ENCODE measurements around the gene CRIM1. TPM values are rescaled to one million over a fixed set of nuclear protein-coding genes. Genes with fewer than 3 reads are reported as not detected.

Gene CRIM1
- total and polyA plus RNA-seq, 3 experiments from 2014 or later, result 2.5 to 11.1 (median 10.7) TPM

DNA sequence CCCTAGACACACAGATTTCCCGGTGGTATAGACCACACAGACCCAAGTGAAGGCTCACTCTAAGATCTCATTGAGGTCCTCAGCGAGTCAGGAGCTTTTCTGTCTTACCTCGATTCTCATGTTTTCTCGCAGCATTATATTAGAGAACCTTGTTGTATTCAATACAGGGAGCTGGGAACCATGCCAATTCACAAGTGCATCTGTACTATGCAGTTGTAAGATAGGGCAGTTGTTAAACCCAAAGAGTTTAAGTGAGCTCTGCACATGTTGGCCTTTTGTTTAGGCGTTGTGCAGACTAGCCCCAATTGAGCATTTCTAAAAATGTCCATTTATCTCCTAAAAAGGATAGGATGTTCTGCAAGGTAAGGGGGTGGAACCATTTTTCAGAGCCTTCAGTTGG, 182.8 kb downstream of the CRIM1 start:
- CTCF ChIA-PET, result no interaction called here
- Mint-ChIP-seq H3K27me3 (peaks cover 0 to 1% of the 10 kb centered on the region in 2 donors), H3K36me3 (peaks cover 4 to 9% (median 6%) of the 10 kb centered on the region in 3 donors), H3K4me1 (no peaks in the 10 kb centered on the region), H3K27ac (peak overlapping the region in 1 of 8 donors; percentile 69), H3K9me3 (no peaks in the 10 kb centered on the region), H3K4me3 (no peak overlapping the region)
- no peak overlapping the region for H3K27ac ChIP-seq (ENCODE audit: low read depth, low read length)
- POLR2A ChIA-PET, result no interaction called here
- no peak overlapping the region for H3K4me3 ChIP-seq (ENCODE audit: low read length)
- DNase-seq, result no peak
- no peaks in the 10 kb centered on the region for H3K36me3 ChIP-seq (ENCODE audit: insufficient read depth, low read length)
- H3K4me1 ChIP-seq (ENCODE audit: insufficient read depth, low read length), result no peaks in the 10 kb centered on the region
- no peaks in the 10 kb centered on the region for H3K27me3 ChIP-seq (ENCODE audit: insufficient read depth, low read length, poor library complexity, severe bottlenecking)
- no peaks in the 10 kb centered on the region for H3K9me3 ChIP-seq (ENCODE audit: low read length)

DNA sequence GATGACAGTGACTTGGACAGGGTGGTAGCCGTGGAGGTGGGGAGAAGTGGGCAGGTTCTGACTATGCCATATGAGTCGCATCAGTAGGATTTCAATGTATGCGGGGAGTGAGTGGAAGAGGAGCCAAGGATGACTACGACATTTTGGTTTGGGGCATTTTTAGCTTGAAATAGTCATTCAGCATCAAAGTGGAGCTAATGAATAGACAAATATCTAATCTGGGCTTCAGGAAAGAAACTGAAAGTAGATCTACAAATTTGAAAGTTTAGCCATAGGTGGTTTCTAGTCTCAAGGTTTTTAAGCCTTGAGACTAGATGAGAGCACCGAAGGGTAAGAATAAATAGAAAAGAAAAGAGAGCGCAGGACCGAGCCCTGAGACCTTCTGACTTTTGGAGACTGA, 184.1 kb downstream of the CRIM1 start:
- H3K27me3 Mint-ChIP-seq, result peaks cover 0 to 1% of the 10 kb centered on the region in 2 donors
- no peaks in the 10 kb centered on the region for H3K4me1 Mint-ChIP-seq
- no peak overlapping the region for H3K4me3 Mint-ChIP-seq
- no peaks in the 10 kb centered on the region for H3K9me3 Mint-ChIP-seq
- ChIA-PET CTCF (no interaction called here), POLR2A (no interaction called here)
- no peaks in the 10 kb centered on the region for H3K36me3 ChIP-seq (ENCODE audit: insufficient read depth, low read length)
- DNase-seq, result no peak
- H3K27me3 ChIP-seq (ENCODE audit: insufficient read depth, low read length, poor library complexity, severe bottlenecking), result no peaks in the 10 kb centered on the region
- H3K27ac Mint-ChIP-seq, result no peak overlapping the region
- H3K36me3 Mint-ChIP-seq, result peaks cover 4 to 15% (median 7%) of the 10 kb centered on the region in 3 donors
- H3K9me3 ChIP-seq (ENCODE audit: low read length), result no peaks in the 10 kb centered on the region
- no peak overlapping the region for H3K27ac ChIP-seq (ENCODE audit: low read depth, low read length)
- H3K4me1 ChIP-seq (ENCODE audit: insufficient read depth, low read length), result no peaks in the 10 kb centered on the region
- H3K4me3 ChIP-seq (ENCODE audit: low read length), result no peak overlapping the region

DNA sequence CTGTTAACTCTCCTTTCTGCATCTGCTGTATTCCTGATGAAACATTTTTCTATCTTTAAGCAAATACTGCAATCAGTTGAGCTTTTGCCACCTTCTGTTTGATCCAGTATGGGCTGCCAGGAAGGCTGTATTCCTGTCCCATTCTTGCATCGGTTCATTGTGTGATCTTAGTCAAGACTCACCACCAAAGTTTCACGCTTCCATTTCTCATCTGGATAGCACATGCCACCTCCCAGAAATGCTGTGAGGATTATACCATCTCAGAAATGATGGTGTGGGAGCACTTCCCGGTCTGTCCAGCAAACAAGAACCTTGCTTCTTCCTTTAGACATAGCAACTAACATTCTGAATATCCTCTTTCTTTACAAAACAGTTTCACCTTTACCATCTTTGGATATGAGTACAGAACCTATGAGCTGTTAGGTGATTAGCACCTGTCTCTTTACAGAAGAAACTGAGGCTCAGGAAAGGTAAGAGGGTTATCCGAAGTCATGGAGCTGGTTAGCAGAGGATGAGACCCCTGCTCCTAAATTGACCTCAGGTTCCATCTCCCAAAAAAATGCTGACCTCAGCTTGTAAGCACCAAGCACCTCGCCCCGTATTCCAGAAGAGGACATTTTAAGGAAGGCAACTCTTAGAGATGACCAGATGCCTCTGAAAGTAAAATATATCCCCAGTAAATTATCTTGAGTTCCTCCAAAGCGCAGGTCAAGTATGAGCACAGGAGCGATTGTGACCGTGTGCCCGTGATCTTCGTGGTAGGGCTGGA, 185.6 kb downstream of the CRIM1 start:
- no peak overlapping the region for H3K27ac ChIP-seq (ENCODE audit: low read depth, low read length)
- H3K9me3 Mint-ChIP-seq, result no peaks in the 10 kb centered on the region
- peaks cover 4 to 22% (median 11%) of the 10 kb centered on the region in 3 donors for H3K36me3 Mint-ChIP-seq
- H3K27ac Mint-ChIP-seq, result peak overlapping the region in 1 of 8 donors; percentile 3
- H3K27me3 ChIP-seq (ENCODE audit: insufficient read depth, low read length, poor library complexity, severe bottlenecking), result no peaks in the 10 kb centered on the region
- ChIA-PET POLR2A (no interaction called here), CTCF (no interaction called here)
- H3K4me3 ChIP-seq (ENCODE audit: low read length), result no peak overlapping the region
- no peaks in the 10 kb centered on the region for H3K9me3 ChIP-seq (ENCODE audit: low read length)
- DNase-seq, result no peak
- H3K4me1 ChIP-seq (ENCODE audit: insufficient read depth, low read length), result no peaks in the 10 kb centered on the region
- H3K27me3 Mint-ChIP-seq, result peaks cover 0 to 1% of the 10 kb centered on the region in 2 donors
- no peaks in the 10 kb centered on the region for H3K4me1 Mint-ChIP-seq
- H3K36me3 ChIP-seq (ENCODE audit: insufficient read depth, low read length), result no peaks in the 10 kb centered on the region
- no peak overlapping the region for H3K4me3 Mint-ChIP-seq

DNA sequence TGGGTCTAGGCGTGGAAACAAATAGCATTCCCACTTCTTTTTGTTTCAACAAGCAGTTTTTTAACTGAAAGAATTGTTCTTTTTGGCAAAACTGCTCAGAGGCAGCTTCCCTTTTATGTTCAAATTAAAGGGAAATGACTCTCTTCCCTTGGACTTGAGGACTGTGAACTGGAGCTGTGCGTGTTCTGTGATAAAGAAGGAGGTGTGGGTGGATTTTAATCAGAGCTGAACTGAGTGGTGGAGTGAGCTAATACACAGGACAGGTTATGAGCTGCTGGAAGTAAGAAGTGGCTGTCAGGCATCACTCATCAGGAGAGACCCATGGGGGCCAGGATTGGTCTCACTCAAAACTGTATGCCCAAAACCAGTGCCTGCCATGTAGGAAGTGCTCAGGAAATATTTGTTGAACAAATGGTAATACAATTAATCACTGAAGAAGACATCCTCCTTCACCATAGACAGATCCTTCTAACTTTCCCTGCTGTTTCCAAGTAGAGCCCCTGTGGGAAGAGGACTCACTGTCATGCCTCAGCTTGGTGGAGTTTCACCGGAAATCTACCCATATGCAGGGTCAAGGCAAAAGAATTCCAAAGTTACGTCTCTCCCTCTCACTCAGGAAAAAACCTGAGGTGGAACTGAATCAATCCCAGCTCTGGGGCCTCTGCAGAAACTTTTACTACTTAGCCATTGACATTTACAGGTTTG, 186.5 kb downstream of the CRIM1 start:
- H3K4me3 ChIP-seq (ENCODE audit: low read length), result no peak overlapping the region
- POLR2A ChIA-PET, result no interaction called here
- CTCF ChIA-PET, result no interaction called here
- no peaks in the 10 kb centered on the region for H3K9me3 ChIP-seq (ENCODE audit: low read length)
- no peaks in the 10 kb centered on the region for H3K36me3 ChIP-seq (ENCODE audit: insufficient read depth, low read length)
- H3K4me1 Mint-ChIP-seq, result no peaks in the 10 kb centered on the region
- no peaks in the 10 kb centered on the region for H3K27me3 ChIP-seq (ENCODE audit: insufficient read depth, low read length, poor library complexity, severe bottlenecking)
- H3K27ac ChIP-seq (ENCODE audit: low read depth, low read length), result no peak overlapping the region
- no peaks in the 10 kb centered on the region for H3K9me3 Mint-ChIP-seq
- H3K27ac Mint-ChIP-seq, result peak overlapping the region in 2 of 8 donors; percentile 46 to 55
- no peak for DNase-seq
- no peaks in the 10 kb centered on the region for H3K4me1 ChIP-seq (ENCODE audit: insufficient read depth, low read length)
- peaks cover 4 to 25% (median 11%) of the 10 kb centered on the region in 3 donors for H3K36me3 Mint-ChIP-seq
- H3K4me3 Mint-ChIP-seq, result no peak overlapping the region
- no peaks in the 10 kb centered on the region for H3K27me3 Mint-ChIP-seq

DNA sequence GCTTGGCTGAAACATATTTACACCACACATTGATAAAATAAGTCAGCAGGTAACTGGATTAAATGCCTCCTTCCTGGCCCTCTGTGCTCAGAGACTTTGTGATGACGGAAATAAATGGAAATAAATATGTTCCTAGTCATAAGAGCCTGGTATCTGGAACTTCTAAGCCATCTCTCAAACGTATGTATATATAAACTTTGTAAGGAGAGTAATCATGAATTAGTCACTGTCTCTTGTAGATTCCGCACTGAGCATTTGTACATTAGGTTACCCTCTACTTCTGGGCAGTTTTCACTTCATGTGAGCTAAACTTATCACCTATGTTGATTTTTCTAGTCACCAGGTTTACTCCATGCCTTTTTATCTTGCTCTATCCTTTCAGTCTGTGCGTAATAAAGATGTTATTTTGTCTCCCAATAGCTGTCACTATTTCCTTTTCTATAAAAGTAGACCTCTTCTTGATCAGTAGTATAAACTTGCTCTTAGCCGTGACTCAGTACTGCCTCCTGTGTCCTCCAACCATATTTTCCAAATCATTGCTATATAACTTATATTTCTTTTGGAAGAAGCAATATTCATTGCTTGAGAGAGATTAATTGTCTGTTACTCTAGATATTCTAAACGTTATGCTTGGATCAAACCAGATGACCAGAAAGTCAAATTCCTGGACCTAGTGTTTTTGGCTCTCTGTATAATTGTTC, 189.2 kb downstream of the CRIM1 start:
- H3K9me3 Mint-ChIP-seq, result no peaks in the 10 kb centered on the region
- Histone ChIP-seq H3K36me3 (ENCODE audit: insufficient read depth, low read length) (peaks cover 3% of the 10 kb centered on the region), H3K27ac (ENCODE audit: low read depth, low read length) (no peak overlapping the region), H3K27me3 (ENCODE audit: insufficient read depth, low read length, poor library complexity, severe bottlenecking) (no peaks in the 10 kb centered on the region), H3K9me3 (ENCODE audit: low read length) (no peaks in the 10 kb centered on the region), H3K4me3 (ENCODE audit: low read length) (no peak overlapping the region), H3K4me1 (ENCODE audit: insufficient read depth, low read length) (peaks cover under 1% of the 10 kb centered on the region)
- H3K27ac Mint-ChIP-seq, result peak overlapping the region in 2 of 8 donors; percentile 19 to 47
- ChIA-PET POLR2A (no interaction called here), CTCF (no interaction called here)
- no peak for DNase-seq
- no peak overlapping the region for H3K4me3 Mint-ChIP-seq
- peaks cover 0 to 12% (median under 1%) of the 10 kb centered on the region in 3 donors for H3K4me1 Mint-ChIP-seq
- H3K27me3 Mint-ChIP-seq, result no peaks in the 10 kb centered on the region
- peaks cover 4 to 45% (median 18%) of the 10 kb centered on the region in 3 donors for H3K36me3 Mint-ChIP-seq

DNA sequence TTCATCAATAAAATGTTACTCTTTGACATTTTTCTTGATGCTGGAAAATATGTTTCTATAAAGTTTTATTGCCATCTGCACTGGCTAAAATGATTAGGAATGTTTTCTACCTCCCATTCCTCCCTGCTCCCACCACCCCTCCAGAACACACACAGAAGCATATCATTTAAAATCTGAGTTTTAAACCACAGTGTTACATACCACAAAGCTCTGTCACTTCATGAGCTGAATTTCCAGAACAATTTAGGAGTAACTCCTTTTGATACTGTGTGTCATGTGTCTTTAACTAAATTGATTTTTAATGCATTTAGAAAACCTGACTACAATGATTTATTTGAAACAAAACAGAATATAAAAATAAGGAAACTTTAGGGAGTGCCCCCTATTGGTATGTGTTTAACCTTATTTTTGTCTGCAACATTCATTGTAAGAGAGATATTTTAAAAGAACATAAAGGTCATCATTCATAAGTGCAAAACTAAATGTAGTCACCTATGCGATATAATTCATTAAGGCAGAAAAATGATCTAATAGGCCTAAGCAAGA, 190.4 kb downstream of the CRIM1 start:
- Mint-ChIP-seq H3K4me1 (peaks cover 0 to 15% (median 3%) of the 10 kb centered on the region in 3 donors), H3K27ac (no peak overlapping the region), H3K4me3 (no peak overlapping the region), H3K27me3 (no peaks in the 10 kb centered on the region), H3K9me3 (no peaks in the 10 kb centered on the region), H3K36me3 (peaks cover 4 to 51% (median 21%) of the 10 kb centered on the region in 3 donors)
- H3K27ac ChIP-seq (ENCODE audit: low read depth, low read length), result no peak overlapping the region
- no peak for DNase-seq
- CTCF ChIA-PET, result no interaction called here
- POLR2A ChIA-PET, result no interaction called here
- peaks cover 4% of the 10 kb centered on the region for H3K4me1 ChIP-seq (ENCODE audit: insufficient read depth, low read length)
- H3K27me3 ChIP-seq (ENCODE audit: insufficient read depth, low read length, poor library complexity, severe bottlenecking), result no peaks in the 10 kb centered on the region
- peaks cover 4% of the 10 kb centered on the region for H3K36me3 ChIP-seq (ENCODE audit: insufficient read depth, low read length)
- H3K4me3 ChIP-seq (ENCODE audit: low read length), result no peak overlapping the region
- H3K9me3 ChIP-seq (ENCODE audit: low read length), result no peaks in the 10 kb centered on the region

DNA sequence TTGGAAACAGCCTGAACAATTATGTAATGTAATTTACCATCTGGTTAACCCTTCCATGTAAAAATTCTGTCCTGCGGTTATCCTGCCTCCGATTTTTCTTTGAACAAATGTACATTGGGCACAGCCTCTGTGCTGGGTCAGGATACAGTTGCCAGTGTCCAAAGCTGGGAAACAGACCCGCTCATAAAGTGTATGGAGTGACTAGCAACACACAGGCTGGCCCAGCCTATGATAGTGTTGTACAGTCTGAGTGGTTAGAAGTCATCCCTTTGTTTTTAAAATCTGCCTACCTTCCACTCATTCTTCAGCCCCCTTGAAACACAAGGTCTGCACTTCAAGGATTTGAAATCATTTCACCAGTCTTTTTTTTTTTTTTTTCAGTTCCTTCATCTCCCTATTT, 192.3 kb downstream of the CRIM1 start:
- CTCF ChIA-PET, result no interaction called here
- no peaks in the 10 kb centered on the region for H3K9me3 ChIP-seq (ENCODE audit: low read length)

More for the DNA sequence above, 192.3 kb downstream of the CRIM1 start:
- Mint-ChIP-seq H3K4me3 (no peak overlapping the region), H3K9me3 (no peaks in the 10 kb centered on the region), H3K27me3 (no peaks in the 10 kb centered on the region), H3K27ac (no peak overlapping the region), H3K36me3 (peaks cover 0 to 64% (median 27%) of the 10 kb centered on the region in 3 donors), H3K4me1 (peaks cover 0 to 15% (median 3%) of the 10 kb centered on the region in 3 donors)
- POLR2A ChIA-PET, result no interaction called here
- Histone ChIP-seq H3K27ac (ENCODE audit: low read depth, low read length) (no peak overlapping the region), H3K36me3 (ENCODE audit: insufficient read depth, low read length) (peaks cover 7% of the 10 kb centered on the region), H3K27me3 (ENCODE audit: insufficient read depth, low read length, poor library complexity, severe bottlenecking) (no peaks in the 10 kb centered on the region), H3K4me3 (ENCODE audit: low read length) (no peak overlapping the region), H3K4me1 (ENCODE audit: insufficient read depth, low read length) (peaks cover 4% of the 10 kb centered on the region)
- DNase-seq, result no peak
